HFF-Myc (cell line): Measurements from ENCODE around the gene ADTRP.
"Not testable (repeated sequence)": the region's sequence is repeated elsewhere in the genome, so short reads cannot be mapped to it uniquely, and the experiment has no call there.

ENCODE experiments used
- DNase-seq: peaks from one replicate; pipeline ENCODE4 v3.0.0-alpha.2; 2011; ENCODE audit warnings: low read depth; ENCODE audit errors: extremely low read depth
- H3K4me3 ChIP-seq: replicated peaks from 2 replicates; pipeline ENCODE4 v1.5.1; 2011; ENCODE audit warnings: low read depth, mild to moderate bottlenecking, control low read depth, low read length
- CTCF ChIP-seq: IDR thresholded peaks from 2 replicates; pipeline ENCODE4 v1.5.1; 2012; ENCODE audit warnings: mild to moderate bottlenecking, low read depth, low read length, control low read depth; ENCODE audit errors: missing control alignments

The ADTRP gene

GRCh38 chr6:11685481-11686093 is 93.0 kb downstream of the ADTRP start:
- H3K4me3 ChIP-seq: no peak overlapping the region
- no peak for TF ChIP-seq CTCF
- no peak for DNase-seq

- TF ChIP-seq CTCF: no peak
- no peak overlapping the region for H3K4me3 ChIP-seq
- no peak for DNase-seq
These were observed 93.6 kb downstream of the ADTRP start for GRCh38 chr6:11684901-11685480.

GRCh38 chr6:11683871-11684270 is 94.7 kb downstream of the ADTRP start:
- no peak for TF ChIP-seq CTCF
- DNase-seq: no peak
- no peak overlapping the region for H3K4me3 ChIP-seq

- no peak for DNase-seq
- no peak for TF ChIP-seq CTCF
- no peak overlapping the region for H3K4me3 ChIP-seq
These were observed 96.0 kb downstream of the ADTRP start for GRCh38 chr6:11682561-11682975.

- H3K4me3 ChIP-seq: no peak overlapping the region
- DNase-seq: no peak
- TF ChIP-seq CTCF: no peak
These were observed 96.8 kb downstream of the ADTRP start for GRCh38 chr6:11681770-11682169.

- H3K4me3 ChIP-seq: no peak overlapping the region
- DNase-seq: no peak
- TF ChIP-seq CTCF: no peak
These were observed 97.2 kb downstream of the ADTRP start for GRCh38 chr6:11681357-11681756.

- not testable (repeated sequence) for DNase-seq, H3K4me3 ChIP-seq
These were observed 98.1 kb downstream of the ADTRP start for GRCh38 chr6:11680479-11680878.
